MM.1S (cell line): ENCODE data around the gene LGMN.

ENCODE experiments used
- CTCF ChIP-seq: fragments of 300-600 bp; sonication (generic); IDR thresholded peaks from 2 replicates; pipeline ENCODE4 v1.5.1; 2016; ENCODE audit warnings: antibody characterized with exemption, low read length, mixed read lengths
- EZH2 ChIP-seq: fragments of 300-600 bp; sonication (generic); optimal IDR thresholded peaks from 2 replicates; pipeline ENCODE3; 2017; ENCODE audit warnings: low read depth, mild to moderate bottlenecking, antibody characterized with exemption, low read length, mixed read lengths
- EZH2phosphoT487 ChIP-seq: fragments of 300-600 bp; sonication (generic); IDR thresholded peaks from 2 replicates; pipeline ENCODE4 v1.6.1; 2018; ENCODE audit warnings: antibody characterized with exemption, low read length

DNA sequence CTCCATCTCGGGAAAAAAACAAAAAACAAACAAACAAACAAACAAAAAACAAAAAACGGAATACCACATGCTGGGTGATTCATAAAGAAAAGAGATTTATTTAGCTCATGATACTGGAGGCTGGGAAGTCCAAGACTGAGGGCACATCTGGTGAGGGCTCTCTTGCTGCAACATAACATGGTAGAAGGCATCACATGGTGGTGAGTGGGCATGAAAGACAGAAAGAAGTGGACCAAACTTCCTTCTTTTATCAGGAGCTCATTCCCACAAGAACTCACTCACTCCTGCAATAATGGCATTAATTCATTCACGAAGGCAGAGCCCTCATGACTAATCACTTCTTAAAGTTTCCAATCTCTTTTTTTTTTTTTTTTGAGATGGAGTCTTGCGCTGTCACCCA lies 8.0 kb upstream of the LGMN start:
- TF ChIP-seq CTCF (no peak), EZH2 (no peak), EZH2phosphoT487 (no peak)
